GM12891 (cell line): ENCODE data around the gene ALB.

Experiments
- POLR2A ChIP-seq: IDR thresholded peaks from 2 replicates; pipeline ENCODE4 v1.6.1; 2011; ENCODE audit warnings: low read depth, low read length, control low read depth
- POU2F2 ChIP-seq: IDR thresholded peaks from 2 replicates; pipeline ENCODE4 v1.6.1; 2011; ENCODE audit warnings: low read depth, mild to moderate bottlenecking, control low read depth, low read length, moderate library complexity

GRCh38 chr4:73404042-73404441 lies at the start of gene ALB:
- no peak for TF ChIP-seq POLR2A
- no peak for TF ChIP-seq POU2F2
